K562 (cell line): Measurements from ENCODE around the gene DNM1. TPM values are rescaled to one million over a fixed set of nuclear protein-coding genes. Genes with fewer than 3 reads are reported as not detected.
A peak's percentile ranks its signal among the peaks of the same experiment; 100 is the strongest.

ENCODE experiments used
- ATAC-seq: fragments of 200-7000 bp; cut with Tn5 transposase; 3 replicates; pipeline ENCODE4 v1.9.1; 2020; ENCODE audit warnings: moderate library complexity
- BruUV-seq: library from RNA; stranded (reverse); fragments of 400-500 nt; replicated peaks from 2 replicates; lab custom pipeline; 2021; lab: Mats Ljungman, UMichigan
- CTCF ChIA-PET: fragments of 300-600 bp; formaldehyde crosslinking; extraction: SDS; loops from one replicate; lab custom pipeline; 2021; ENCODE audit warnings: low intra/inter-chr PET ratio; lab: Yijun Ruan, JAX
- POLR2A ChIA-PET: fragments of 300-600, 350-650 bp; sonication (Branson Sonifier 250); formaldehyde crosslinking; extraction: SDS; loops from one replicate; lab custom pipeline; 2021; ENCODE audit warnings: antibody characterized with exemption, inconsistent platforms; lab: Yijun Ruan, JAX
- DNase-seq, 4 experiments: peaks; one replicate each; pipeline versions ENCODE4 v3.0.0 to v3.0.0-alpha.2; 2011 to 2018; ENCODE audit warnings: low spot score in 3 of 4, mixed read lengths in 3 of 4; ENCODE audit errors: extremely low read depth in 1 of 4
- FAIRE-seq: peaks from 2 replicates; lab custom pipeline; 2011; peaks lifted over from hg19 to GRCh38; lab: Jason Lieb, UNC
- H2AFZ ChIP-seq: 2 replicates; pipeline ENCODE4 v1.6.0; 2011; ENCODE audit warnings: low read depth, low read length, control low read depth, inconsistent platforms
- H3K27ac ChIP-seq: fragments of 200-600 bp; 3 replicates; pipeline ENCODE4 v1.8.0; 2011; ENCODE audit warnings: low read depth, mild to moderate bottlenecking, control low read depth, inconsistent platforms, low read length, moderate library complexity, mixed read lengths; ENCODE audit errors: extremely low read depth
- H3K27me3 ChIP-seq, 2 experiments: fragments of 300-600 bp in 1 of 2; 2 replicates in 1 of 2; 3 replicates in 1 of 2; pipeline versions ENCODE4 v1.6.0 to v1.8.0; 2011; ENCODE audit warnings: inconsistent platforms in 2 of 2, low read length in 2 of 2, mild to moderate bottlenecking in 1 of 2, mixed read lengths in 1 of 2, moderate library complexity in 1 of 2; ENCODE audit not compliant: control insufficient read depth in 2 of 2, insufficient read depth in 2 of 2
- H3K36me3 ChIP-seq: fragments of 300-600 bp; 3 replicates; pipeline ENCODE4 v1.8.0; 2011; ENCODE audit warnings: mild to moderate bottlenecking, low read length, inconsistent platforms; ENCODE audit not compliant: control insufficient read depth, insufficient read depth
- H3K4me1 ChIP-seq, 2 experiments: fragments of 200-600 bp in 1 of 2; replicated peaks in 1 of 2; 2 replicates in 1 of 2; 3 replicates in 1 of 2; pipeline versions ENCODE4 v1.5.1 to v1.8.0; 2011; ENCODE audit warnings: inconsistent platforms in 2 of 2, low read length in 2 of 2, mild to moderate bottlenecking in 1 of 2, mixed read lengths in 1 of 2, moderate library complexity in 1 of 2; ENCODE audit not compliant: control insufficient read depth in 2 of 2, insufficient read depth in 2 of 2
- H3K4me2 ChIP-seq: 2 replicates; pipeline ENCODE4 v1.6.1; 2011; ENCODE audit warnings: low read length, control low read depth, inconsistent platforms, mixed read lengths; ENCODE audit not compliant: insufficient read depth
- H3K4me3 ChIP-seq: fragments of 200-600 bp; sonication (generic), shearing (Covaris generic); 2 replicates; pipeline ENCODE4 v1.5.1; 2016; ENCODE audit warnings: control low read depth, inconsistent platforms
- H3K79me2 ChIP-seq: fragments of 200-600 bp; 3 replicates; pipeline ENCODE4 v1.8.0; 2011; ENCODE audit warnings: low read length, inconsistent platforms; ENCODE audit not compliant: control insufficient read depth, insufficient read depth
- H3K9ac ChIP-seq, 2 experiments: 2 replicates each; pipeline versions ENCODE4 v1.6.0 to v1.6.1; 2011; ENCODE audit warnings: low read depth in 2 of 2, low read length in 2 of 2, control low read depth in 1 of 2, inconsistent platforms in 1 of 2, mild to moderate bottlenecking in 1 of 2, mixed read lengths in 1 of 2; ENCODE audit not compliant: insufficient read depth in 1 of 2
- H3K9me1 ChIP-seq: one replicate; pipeline ENCODE4 v1.6.0; 2011; ENCODE audit warnings: inconsistent platforms, mild to moderate bottlenecking, low read length, moderate library complexity; ENCODE audit not compliant: control insufficient read depth, insufficient read depth
- H3K9me3 ChIP-seq: replicated peaks from 2 replicates; pipeline ENCODE4 v1.5.1; 2011; ENCODE audit warnings: low read depth, low read length, inconsistent platforms; ENCODE audit not compliant: control insufficient read depth, insufficient read depth
- H4K20me1 ChIP-seq: replicated peaks from 2 replicates; pipeline ENCODE4 v1.6.1; 2011; ENCODE audit warnings: low read length, inconsistent platforms, mixed read lengths; ENCODE audit not compliant: control insufficient read depth, insufficient read depth
- CEBPB ChIP-seq: fragments of 450-650 bp; IDR thresholded peaks from 2 replicates; pipeline ENCODE4 v1.6.1; 2016; ENCODE audit warnings: missing genetic modification characterization, missing compliant biosample characterization
- FOXA1 ChIP-seq: fragments of 450-650 bp; IDR thresholded peaks from 2 replicates; pipeline ENCODE4 v1.6.1; 2016; ENCODE audit warnings: mild to moderate bottlenecking, borderline replicate concordance
- FOXK2 ChIP-seq, 2 experiments: fragments of 450-650 bp; IDR thresholded peaks in 1 of 2; conservative IDR thresholded peaks in 1 of 2; 2 replicates each; pipeline ENCODE4 v1.6.1; 2016; ENCODE audit warnings: low read depth in 2 of 2, mild to moderate bottlenecking in 1 of 2
- RREB1 ChIP-seq: fragments of 250-450 bp; sonication (Bioruptor Pico); IDR thresholded peaks from 2 replicates; pipeline ENCODE4 v1.4.0; 2020
- ZHX1 ChIP-seq: fragments of 150-350 bp; conservative IDR thresholded peaks from 2 replicates; pipeline ENCODE4 v1.6.1; 2014; ENCODE audit warnings: low read length
- WGBS: fragments of 100-300 bp; shearing (Covaris generic); methylation state at CpG from one replicate; pipeline ENCODE4 v1.1.6; 2016; ENCODE audit warnings: low coverage, mixed read lengths; ENCODE audit not compliant: insufficient coverage; ENCODE audit errors: missing lambda C conversion rate; 5-methylcytosine and 5-hydroxymethylcytosine counted together
- in situ Hi-C: fragments of 300-500 bp; cut with MboI; formaldehyde crosslinking; loops from 4 replicates; pipeline ENCODE4 v1.15.0; 2018; ENCODE audit warnings: inconsistent platforms, mixed read lengths
- intact Hi-C: fragments of 100-400 bp; cut with micrococcal nuclease; formaldehyde crosslinking; loops from 2 replicates; pipeline ENCODE4 v1.14.2; 2022
- polyA plus RNA-seq, 8 experiments: library from polyadenylated mRNA; depleted of rRNA in 4 of 8; stranded (reverse) in 5 of 8; unstranded in 3 of 8; fragments of >200 nt; fragmentation: Nextera tagmentation in 2 of 8; fragmentation: Illumina TruSeq in 1 of 8; extraction: Ambion mirVana in 2 of 8; extraction: Trizol in 1 of 8; gene quantifications; 2 replicates each; pipeline versions ENCODE4 v1.2.1 to v1.2.3, GENCODE V29; 2011 to 2014; ENCODE audit warnings: inconsistent platforms in 1 of 8, missing spikeins in 1 of 8
- total RNA-seq, 7 experiments: library from RNA; depleted of rRNA in 6 of 7; stranded (reverse); fragments of >200 nt in 6 of 7; fragmentation: Illumina TruSeq in 2 of 7; extraction: Trizol in 2 of 7; gene quantifications; 2 replicates each; pipeline versions ENCODE4 v1.2.1 to v1.2.3, GENCODE V29; 2011 to 2021; ENCODE audit warnings: low replicate concordance in 1 of 7
- TF ChIP-seq, protein P1 (sequence below): fragments of 250-450 bp; sonication (Bioruptor Pico); IDR thresholded peaks from 2 replicates; pipeline ENCODE4 v1.8.0; 2021; ENCODE audit warnings: mild to moderate bottlenecking, moderate library complexity
- TF ChIP-seq, protein P2 (sequence below): fragments of 250-450 bp; sonication (Bioruptor Pico); IDR thresholded peaks from 2 replicates; pipeline ENCODE4 v1.8.0; 2022; ENCODE audit warnings: moderate library complexity, mild to moderate bottlenecking, inconsistent platforms

DNM1 gene
- total and polyA plus RNA-seq, 9 of the 15 experiments (the other 6 are each of a cell fraction or from before 2014, with no cell fraction given) = 0.39 to 23.1 (median 9.1) TPM

DNA sequence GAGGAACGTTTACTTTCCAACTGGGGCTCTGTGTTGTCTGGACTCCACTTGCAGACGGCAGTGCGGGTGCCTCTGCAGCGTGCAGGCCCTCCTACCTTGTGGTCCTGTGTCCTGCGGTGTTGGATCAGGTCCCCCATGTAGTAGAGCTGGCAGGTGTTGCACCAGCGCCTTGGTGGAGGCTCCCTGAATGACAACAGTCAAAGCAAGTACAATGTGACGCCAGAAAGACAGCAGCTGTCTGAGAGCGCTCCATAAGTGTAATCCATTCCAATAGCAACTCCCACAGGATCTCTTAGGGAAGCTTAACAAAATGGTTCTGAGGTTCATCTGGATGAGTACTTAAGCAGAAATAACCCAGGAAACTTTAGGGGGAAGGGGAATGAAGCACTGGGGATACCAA is 33.3 kb upstream of the DNM1 start:
- no peaks in the 10 kb centered on the region for H3K27me3 ChIP-seq
- TF ChIP-seq, protein P1, sequence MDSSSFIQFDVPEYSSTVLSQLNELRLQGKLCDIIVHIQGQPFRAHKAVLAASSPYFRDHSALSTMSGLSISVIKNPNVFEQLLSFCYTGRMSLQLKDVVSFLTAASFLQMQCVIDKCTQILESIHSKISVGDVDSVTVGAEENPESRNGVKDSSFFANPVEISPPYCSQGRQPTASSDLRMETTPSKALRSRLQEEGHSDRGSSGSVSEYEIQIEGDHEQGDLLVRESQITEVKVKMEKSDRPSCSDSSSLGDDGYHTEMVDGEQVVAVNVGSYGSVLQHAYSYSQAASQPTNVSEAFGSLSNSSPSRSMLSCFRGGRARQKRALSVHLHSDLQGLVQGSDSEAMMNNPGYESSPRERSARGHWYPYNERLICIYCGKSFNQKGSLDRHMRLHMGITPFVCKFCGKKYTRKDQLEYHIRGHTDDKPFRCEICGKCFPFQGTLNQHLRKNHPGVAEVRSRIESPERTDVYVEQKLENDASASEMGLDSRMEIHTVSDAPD (CRISPR knock-in tag) = no peak
- TF ChIP-seq FOXK2 (conservative IDR thresholded peaks at IDR 0.05 in 1 of 2, IDR thresholded peaks at IDR 0.05 in 1 of 2; ENCODE audit: low read depth in 2 of 2) (no peak), FOXA1 (no peak), RREB1 (CRISPR knock-in tag) (no peak), CEBPB (tag) (no peak), ZHX1 (no peak)
- TF ChIP-seq, protein P2, sequence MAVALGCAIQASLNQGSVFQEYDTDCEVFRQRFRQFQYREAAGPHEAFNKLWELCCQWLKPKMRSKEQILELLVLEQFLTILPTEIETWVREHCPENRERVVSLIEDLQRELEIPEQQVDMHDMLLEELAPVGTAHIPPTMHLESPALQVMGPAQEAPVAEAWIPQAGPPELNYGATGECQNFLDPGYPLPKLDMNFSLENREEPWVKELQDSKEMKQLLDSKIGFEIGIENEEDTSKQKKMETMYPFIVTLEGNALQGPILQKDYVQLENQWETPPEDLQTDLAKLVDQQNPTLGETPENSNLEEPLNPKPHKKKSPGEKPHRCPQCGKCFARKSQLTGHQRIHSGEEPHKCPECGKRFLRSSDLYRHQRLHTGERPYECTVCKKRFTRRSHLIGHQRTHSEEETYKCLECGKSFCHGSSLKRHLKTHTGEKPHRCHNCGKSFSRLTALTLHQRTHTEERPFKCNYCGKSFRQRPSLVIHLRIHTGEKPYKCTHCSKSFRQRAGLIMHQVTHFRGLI = no peak
- 0 out of 2 replicates have a peak, but pooled peaks cover 4% of the 10 kb centered on the region for H4K20me1 ChIP-seq
- H3K36me3 ChIP-seq = peaks cover 75% of the 10 kb centered on the region
- H2AFZ ChIP-seq = no peak overlapping the region
- ChIA-PET POLR2A (interaction anchor here (0.6 to 12.6 kb wide), 8 partner anchors 6 to 1040 kb away, joined by 3 to 155 read pairs (median 4); partner anchors contain the start of gene BBLN), CTCF (no interaction called here)
- BruUV-seq = no TSS peak
- DNase-seq = no peak
- no peaks in the 10 kb centered on the region for H3K79me2 ChIP-seq
- in situ Hi-C loops (loop anchor here (10.0 kb wide), 1 partner anchor 525 kb away; no protein-coding TSS in a partner anchor), intact Hi-C loops (loop anchor here (5.0 kb wide), 1 partner anchor 502 kb away; no protein-coding TSS in a partner anchor)
- peak overlapping the region in 1 of 2 experiments; percentile 76; a peak in 1 of 4 replicates for H3K9ac ChIP-seq
- H3K4me2 ChIP-seq = no peak overlapping the region
- WGBS = 86% methylated on average over 8 of the region's 8 CpGs
- FAIRE-seq = no peak
- H3K9me3 ChIP-seq = no peaks in the 10 kb centered on the region
- H3K27ac ChIP-seq = no peak overlapping the region
- H3K9me1 ChIP-seq = no peaks in the 10 kb centered on the region
- H3K4me3 ChIP-seq = no peak overlapping the region
- no peak for ATAC-seq
- H3K4me1 ChIP-seq = peaks cover 0 to 11% of the 10 kb centered on the region in 2 experiments; a peak in 3 of 5 replicates
